Stimulated activated effector memory CD8-positive, alpha-beta T cell treated with anti-CD3 and anti-CD28 coated beads, Interleukin-12 subunit alpha, Interleukin-12 subunit beta, amount 100 ng/mL, for 72 hours (primary cell): ENCODE measurements around the gene RNF32.
A peak's percentile ranks its signal among the peaks of the same experiment; 100 is the strongest.
"Not testable (repeated sequence)": the region's sequence is repeated elsewhere in the genome, so short reads cannot be mapped to it uniquely, and the experiment has no call there.

Experiments
- ATAC-seq: fragments of 150-1000 bp; cut with Tn5 transposase; 2 replicates; pipeline ENCODE4 v1.10.0; 2021
- DNase-seq, 2 donors: peaks; one replicate each; pipeline ENCODE4 v3.0.0; 2021 to 2022; ENCODE audit warnings: low spot score in 2 of 2
- H3K27ac Mint-ChIP-seq: one replicate; pipeline ENCODE4 v1.8.0; 2022; ENCODE audit warnings: mild to moderate bottlenecking, mixed read lengths
- H3K36me3 Mint-ChIP-seq: one replicate; pipeline ENCODE4 v1.8.0; 2022; ENCODE audit warnings: mild to moderate bottlenecking, mixed read lengths
- H3K4me1 Mint-ChIP-seq: one replicate; pipeline ENCODE4 v1.8.0; 2022; ENCODE audit warnings: mixed read lengths
- H3K4me3 Mint-ChIP-seq: one replicate; pipeline ENCODE4 v1.8.0; 2022; ENCODE audit warnings: mild to moderate bottlenecking, mixed read lengths
- H3K9me3 Mint-ChIP-seq: one replicate; pipeline ENCODE4 v1.8.0; 2022; ENCODE audit warnings: mixed read lengths

RNF32 gene

GRCh38 chr7:156625580-156625979, 15.0 kb upstream of the RNF32 start:
- DNase-seq (no peak), ATAC-seq (peak; percentile 95)
- H3K9me3 Mint-ChIP-seq, result peaks cover 13% of the 10 kb centered on the region
- H3K27ac Mint-ChIP-seq, result peak overlapping the region; percentile 78
- H3K4me3 Mint-ChIP-seq, result peak overlapping the region; percentile 8
- H3K36me3 Mint-ChIP-seq, result no peaks in the 10 kb centered on the region
- peaks cover 9% of the 10 kb centered on the region for H3K4me1 Mint-ChIP-seq

DNA sequence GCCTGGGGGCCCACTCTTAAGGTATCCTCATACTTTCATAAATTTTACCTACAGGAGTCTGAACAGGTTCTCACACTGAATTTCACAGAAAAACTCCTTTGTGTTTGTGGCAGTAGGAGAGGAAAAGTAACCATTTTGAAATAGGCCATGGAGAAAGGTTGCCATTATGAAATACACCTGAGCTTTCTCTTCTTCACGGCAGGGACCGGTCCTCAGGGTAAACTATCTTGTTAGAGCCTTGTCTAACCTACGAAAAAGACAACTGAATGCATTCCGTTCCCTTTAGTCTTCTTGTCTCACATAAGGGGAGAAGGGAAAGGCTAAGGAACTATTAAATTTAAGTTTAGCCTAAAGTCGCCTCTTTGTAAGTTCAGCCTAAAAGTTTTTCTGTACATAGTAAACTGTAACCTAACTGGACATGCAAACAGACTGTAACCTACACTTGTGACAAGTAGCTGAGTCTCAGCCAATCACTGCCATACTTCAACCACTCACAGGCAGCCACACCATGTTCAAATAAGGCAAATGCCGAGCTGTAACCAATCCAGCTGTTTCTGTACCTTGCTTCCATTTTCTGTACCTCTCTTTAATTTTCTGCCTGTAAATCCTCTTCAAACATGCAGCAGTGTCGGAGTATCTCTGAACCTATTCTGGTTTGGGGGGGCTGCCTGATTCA, 14.2 kb upstream of the RNF32 start:
- H3K4me3 Mint-ChIP-seq, result no peak overlapping the region
- H3K36me3 Mint-ChIP-seq, result no peaks in the 10 kb centered on the region
- DNase-seq (no peak), ATAC-seq (no peak)
- H3K9me3 Mint-ChIP-seq, result peaks cover 10% of the 10 kb centered on the region
- peak overlapping the region; percentile 78 for H3K27ac Mint-ChIP-seq
- peaks cover 9% of the 10 kb centered on the region for H3K4me1 Mint-ChIP-seq

DNA sequence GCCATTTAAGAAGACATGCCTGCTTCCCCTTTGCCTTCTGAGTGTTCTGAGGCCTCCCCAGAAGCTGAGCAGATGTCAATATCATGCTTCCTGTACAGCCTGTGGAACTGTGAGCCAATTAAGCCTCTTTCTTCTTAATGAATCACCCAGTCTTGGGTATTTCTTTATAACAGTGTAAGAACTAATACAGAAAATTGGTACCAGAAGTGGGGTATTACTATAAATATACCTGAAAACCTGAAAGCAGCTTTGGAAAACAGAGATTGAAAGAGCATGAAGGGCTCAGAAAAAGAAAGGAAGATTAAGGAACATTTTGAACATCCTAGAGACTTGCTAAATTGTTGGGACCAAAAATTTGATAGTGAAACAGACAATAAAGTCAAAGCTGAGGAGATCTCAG, 12.0 kb upstream of the RNF32 start:
- Mint-ChIP-seq H3K27ac (no peak overlapping the region), H3K9me3 (peaks cover 8% of the 10 kb centered on the region), H3K4me3 (no peak overlapping the region), H3K4me1 (peaks cover 9% of the 10 kb centered on the region), H3K36me3 (no peaks in the 10 kb centered on the region)
- ATAC-seq (no peak), DNase-seq (no peak)

DNA sequence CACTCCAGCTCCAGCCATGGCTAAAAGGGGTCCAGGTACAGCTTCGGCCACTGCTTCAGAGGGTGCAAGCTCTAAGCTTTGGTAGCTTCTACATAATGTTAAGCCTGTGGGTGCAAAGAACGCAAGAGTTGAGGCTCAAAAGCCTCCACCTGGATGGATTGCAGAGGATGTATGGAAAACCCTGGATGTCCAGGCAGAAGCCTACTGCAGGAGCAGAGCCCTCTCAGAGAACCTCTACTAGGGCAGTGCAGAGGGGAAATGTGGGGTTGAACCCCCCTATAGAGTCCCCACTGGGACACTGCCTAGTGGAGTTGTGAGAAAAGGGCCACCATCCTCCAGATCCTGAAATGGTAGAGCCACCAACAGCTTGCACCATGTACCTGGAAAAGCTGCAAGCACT, 10.7 kb upstream of the RNF32 start:
- H3K36me3 Mint-ChIP-seq, result no peaks in the 10 kb centered on the region
- DNase-seq (no peak), ATAC-seq (no peak)
- no peak overlapping the region for H3K4me3 Mint-ChIP-seq
- H3K4me1 Mint-ChIP-seq, result peaks cover 5% of the 10 kb centered on the region
- H3K27ac Mint-ChIP-seq, result no peak overlapping the region
- H3K9me3 Mint-ChIP-seq, result peaks cover 8% of the 10 kb centered on the region

GRCh38 chr7:156634117-156634516, 6.5 kb upstream of the RNF32 start:
- Mint-ChIP-seq H3K9me3 (peaks cover under 1% of the 10 kb centered on the region), H3K27ac (no peak overlapping the region), H3K4me1 (peaks cover under 1% of the 10 kb centered on the region), H3K4me3 (no peak overlapping the region), H3K36me3 (peaks cover 2% of the 10 kb centered on the region)
- DNase-seq (no peak), ATAC-seq (no peak)

- peaks cover 3% of the 10 kb centered on the region for H3K9me3 Mint-ChIP-seq
- no peak for DNase-seq
- no peak for ATAC-seq
- peaks cover 19% of the 10 kb centered on the region for H3K36me3 Mint-ChIP-seq
- H3K27ac Mint-ChIP-seq, result no peak overlapping the region
- H3K4me3 Mint-ChIP-seq, result no peak overlapping the region
- peaks cover 10% of the 10 kb centered on the region for H3K4me1 Mint-ChIP-seq
Observed at GRCh38 chr7:156635529-156636385, 4.8 kb upstream of the RNF32 start.

GRCh38 chr7:156637093-156637492, 3.5 kb upstream of the RNF32 start:
- peaks cover 10% of the 10 kb centered on the region for H3K4me1 Mint-ChIP-seq
- peaks cover 21% of the 10 kb centered on the region for H3K36me3 Mint-ChIP-seq
- ATAC-seq, H3K4me3 Mint-ChIP-seq, H3K27ac Mint-ChIP-seq, H3K9me3 Mint-ChIP-seq, DNase-seq: not testable (repeated sequence)

DNA sequence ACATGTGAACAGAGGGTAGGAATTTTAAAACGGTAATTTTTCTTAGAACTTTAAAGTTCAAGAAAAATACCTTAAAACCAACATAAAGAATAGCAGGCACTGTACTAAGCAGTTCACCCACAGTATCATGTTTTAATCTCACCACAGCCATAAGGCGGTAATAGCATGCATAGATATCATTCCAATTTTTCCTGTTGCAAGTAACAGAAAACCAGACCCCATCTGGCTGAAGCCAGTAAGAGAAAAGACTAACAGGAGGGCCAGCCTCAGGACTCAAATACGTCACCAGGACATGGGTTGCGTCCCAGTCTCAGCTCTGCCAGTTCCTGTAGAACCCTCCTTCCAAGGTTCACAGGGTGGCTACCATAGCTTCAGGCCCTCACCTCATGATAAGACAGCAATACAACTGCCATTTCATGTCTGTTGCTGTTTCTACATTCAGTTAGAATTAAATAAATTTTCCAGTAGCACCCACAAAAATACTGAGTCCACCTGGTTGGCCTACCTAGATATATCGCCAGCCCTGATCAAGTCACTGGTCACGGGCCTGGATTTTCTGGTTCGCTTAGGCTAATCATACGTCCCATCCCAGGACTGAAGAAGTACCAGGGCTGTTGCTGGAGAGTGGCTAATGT, 2.0 kb upstream of the RNF32 start:
- Mint-ChIP-seq H3K36me3 (peaks cover 21% of the 10 kb centered on the region), H3K9me3 (peaks cover 3% of the 10 kb centered on the region), H3K4me3 (peak overlapping the region; percentile 77), H3K27ac (no peak overlapping the region), H3K4me1 (peaks cover 10% of the 10 kb centered on the region)
- DNase-seq (no peak), ATAC-seq (no peak)

DNA sequence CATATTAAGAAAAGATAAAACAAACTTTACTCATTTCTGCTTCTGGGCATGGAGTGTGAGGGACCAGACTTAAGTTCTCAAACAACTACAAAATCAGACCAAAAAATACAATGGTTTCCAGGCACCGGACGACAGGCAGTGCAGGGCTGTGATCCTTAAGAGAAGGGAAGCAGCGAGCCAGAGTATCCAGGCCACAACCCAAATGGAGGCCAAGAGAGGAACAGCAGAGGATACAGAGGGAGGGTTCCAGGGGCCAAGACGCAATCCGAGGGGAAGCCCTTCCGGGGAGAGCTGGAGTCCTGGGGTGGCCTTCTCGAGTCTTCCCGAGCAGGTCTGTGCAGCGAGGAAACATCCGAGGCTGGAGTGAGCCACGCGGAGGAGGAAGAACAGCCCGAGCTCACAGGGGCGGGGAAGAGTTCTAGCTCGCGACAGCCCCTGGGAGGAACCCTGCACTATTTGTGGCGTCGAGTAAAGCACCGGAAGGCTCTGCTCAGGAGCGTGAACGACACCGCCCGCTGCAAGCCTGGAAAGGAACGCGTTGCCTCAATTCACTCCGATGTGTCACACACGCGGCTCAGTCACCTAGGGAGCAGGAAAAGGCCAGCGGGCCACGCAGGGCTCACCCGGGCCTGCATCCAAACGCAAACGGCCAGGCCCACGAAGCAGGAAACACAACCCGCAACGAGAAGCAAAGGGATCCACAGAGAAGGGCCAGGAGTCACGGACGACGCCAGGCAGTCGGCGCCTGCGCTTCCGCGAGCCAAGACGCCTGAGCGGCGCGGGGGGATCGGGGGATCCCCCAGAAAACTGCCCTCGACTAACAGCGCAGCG, 933 bp upstream of the RNF32 start:
- Mint-ChIP-seq H3K36me3 (peaks cover 21% of the 10 kb centered on the region), H3K27ac (peak overlapping the region; percentile 90), H3K9me3 (peaks cover 3% of the 10 kb centered on the region), H3K4me3 (peak overlapping the region; percentile 77), H3K4me1 (peaks cover 10% of the 10 kb centered on the region)
- no peak for DNase-seq
- ATAC-seq, result peak; percentile 17

GRCh38 chr7:156640949-156641485, 443 bp downstream of the RNF32 start:
- H3K4me1 Mint-ChIP-seq, result peaks cover 10% of the 10 kb centered on the region
- DNase-seq (no peak), ATAC-seq (peak; percentile 80)
- H3K9me3 Mint-ChIP-seq, result peaks cover 3% of the 10 kb centered on the region
- H3K36me3 Mint-ChIP-seq, result peaks cover 21% of the 10 kb centered on the region
- peak overlapping the region; percentile 90 for H3K27ac Mint-ChIP-seq
- peak overlapping the region; percentile 77 for H3K4me3 Mint-ChIP-seq

DNA sequence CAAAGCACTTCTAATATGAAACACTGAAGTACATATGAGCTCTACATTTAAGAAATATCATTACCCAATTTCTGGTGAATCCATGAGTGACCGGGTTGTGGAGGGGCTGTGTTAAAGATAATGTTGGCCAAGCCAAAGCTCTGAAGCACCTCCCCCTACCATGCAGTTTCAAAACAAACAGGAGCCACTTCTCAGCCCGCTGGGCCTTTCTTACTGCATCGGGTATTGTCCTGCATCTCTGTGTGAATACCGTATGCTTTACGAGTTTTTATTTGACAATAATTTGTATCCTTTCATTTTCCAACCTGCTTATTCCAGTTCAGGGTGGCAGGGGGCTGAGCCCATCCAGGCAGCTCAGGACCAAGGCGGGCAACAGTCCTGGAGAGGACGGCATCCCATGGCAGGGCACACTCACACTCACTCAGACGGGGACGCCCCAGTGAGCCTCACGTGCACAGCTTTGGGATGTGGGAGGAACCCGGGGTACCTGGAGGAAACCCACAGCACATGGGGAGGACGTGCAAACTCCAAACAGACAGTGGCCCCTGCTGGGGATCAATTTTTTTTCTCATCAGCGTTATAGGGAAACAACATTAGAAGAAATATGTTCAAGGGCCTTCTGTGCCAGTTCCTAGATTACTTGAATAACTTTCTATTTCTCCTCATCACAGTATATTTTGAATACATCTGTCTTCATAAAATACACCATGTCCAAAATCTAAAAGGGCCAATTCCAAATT, 1.9 kb downstream of the RNF32 start:
- ATAC-seq, result no peak
- no peak overlapping the region for H3K27ac Mint-ChIP-seq

DNA sequence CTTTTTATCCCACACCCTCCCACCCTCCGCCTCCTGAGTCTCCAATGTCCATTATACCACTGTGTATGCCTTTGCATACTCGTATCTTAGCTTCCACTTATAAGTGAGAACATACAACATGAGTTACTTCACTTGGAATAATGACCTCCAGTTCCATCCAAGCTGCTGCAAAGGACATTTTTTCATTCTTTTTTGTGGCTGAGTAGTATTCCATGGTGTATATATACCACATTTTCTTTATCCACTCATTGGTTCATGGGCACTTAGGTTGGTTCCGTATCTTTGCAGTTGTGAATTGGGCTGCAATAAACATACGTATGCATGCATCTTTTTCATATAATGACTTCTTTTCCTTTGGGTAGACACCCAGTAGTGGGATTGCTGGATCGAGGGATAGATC, 6.8 kb downstream of the RNF32 start:
- not testable (repeated sequence) for H3K4me3 Mint-ChIP-seq, H3K36me3 Mint-ChIP-seq, DNase-seq, H3K27ac Mint-ChIP-seq, H3K4me1 Mint-ChIP-seq, H3K9me3 Mint-ChIP-seq, ATAC-seq

More for the DNA sequence above, 1.9 kb downstream of the RNF32 start:
- H3K4me1 Mint-ChIP-seq, result peaks cover 10% of the 10 kb centered on the region
- peaks cover 3% of the 10 kb centered on the region for H3K9me3 Mint-ChIP-seq
- H3K36me3 Mint-ChIP-seq, result peaks cover 21% of the 10 kb centered on the region
- H3K4me3 Mint-ChIP-seq, result no peak overlapping the region
- DNase-seq, result no peak

DNA sequence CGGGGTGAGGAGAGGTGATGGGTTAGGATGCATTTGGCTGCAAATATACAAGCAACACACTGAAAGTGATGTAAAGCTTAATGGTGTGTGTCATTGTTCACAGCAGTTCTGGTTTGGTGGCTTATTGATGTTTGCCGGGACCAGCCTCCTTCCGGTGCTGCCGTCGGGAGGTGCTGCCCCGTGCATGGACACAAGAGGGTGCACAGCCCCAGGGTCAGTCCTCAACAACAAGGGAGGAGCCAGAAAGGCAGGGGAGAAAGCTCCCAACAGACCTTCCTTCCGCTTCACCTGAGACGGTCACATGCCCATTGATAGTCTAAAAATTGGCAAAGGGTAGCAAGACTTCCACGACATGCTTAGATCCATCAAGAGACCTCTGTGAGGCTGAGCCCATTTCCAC, 9.5 kb downstream of the RNF32 start:
- no peaks in the 10 kb centered on the region for H3K9me3 Mint-ChIP-seq
- no peaks in the 10 kb centered on the region for H3K4me1 Mint-ChIP-seq
- no peak for DNase-seq
- H3K36me3 Mint-ChIP-seq, result no peaks in the 10 kb centered on the region
- ATAC-seq, result peak; percentile 55
- no peak overlapping the region for H3K4me3 Mint-ChIP-seq
- H3K27ac Mint-ChIP-seq, result no peak overlapping the region

- no peak for ATAC-seq
- no peak for DNase-seq
- H3K36me3 Mint-ChIP-seq, result no peaks in the 10 kb centered on the region
- H3K27ac Mint-ChIP-seq, result no peak overlapping the region
- H3K4me3 Mint-ChIP-seq, result no peak overlapping the region
- no peaks in the 10 kb centered on the region for H3K9me3 Mint-ChIP-seq
- no peaks in the 10 kb centered on the region for H3K4me1 Mint-ChIP-seq
Observed at GRCh38 chr7:156651474-156651873, 10.9 kb downstream of the RNF32 start.
